SK-N-MC (cell line): Measurements from ENCODE around the gene ARHGDIG.

Source experiments
- EZH2 ChIP-seq: fragments of 200-600 bp; sonication (generic); IDR thresholded peaks from one replicate; pipeline ENCODE4 v1.6.1; 2017; ENCODE audit warnings: antibody characterized with exemption
- FOXP2 ChIP-seq: optimal IDR thresholded peaks from 2 replicates; pipeline ENCODE3; 2011; ENCODE audit warnings: mild to moderate bottlenecking, moderate library complexity; ENCODE audit not compliant: insufficient read depth; ENCODE audit errors: extremely low read length, control extremely low read depth
- POLR2AphosphoS5 ChIP-seq: IDR thresholded peaks from 2 replicates; pipeline ENCODE4 v1.6.1; 2012; ENCODE audit warnings: mild to moderate bottlenecking, low read depth, low read length, borderline replicate concordance

DNA sequence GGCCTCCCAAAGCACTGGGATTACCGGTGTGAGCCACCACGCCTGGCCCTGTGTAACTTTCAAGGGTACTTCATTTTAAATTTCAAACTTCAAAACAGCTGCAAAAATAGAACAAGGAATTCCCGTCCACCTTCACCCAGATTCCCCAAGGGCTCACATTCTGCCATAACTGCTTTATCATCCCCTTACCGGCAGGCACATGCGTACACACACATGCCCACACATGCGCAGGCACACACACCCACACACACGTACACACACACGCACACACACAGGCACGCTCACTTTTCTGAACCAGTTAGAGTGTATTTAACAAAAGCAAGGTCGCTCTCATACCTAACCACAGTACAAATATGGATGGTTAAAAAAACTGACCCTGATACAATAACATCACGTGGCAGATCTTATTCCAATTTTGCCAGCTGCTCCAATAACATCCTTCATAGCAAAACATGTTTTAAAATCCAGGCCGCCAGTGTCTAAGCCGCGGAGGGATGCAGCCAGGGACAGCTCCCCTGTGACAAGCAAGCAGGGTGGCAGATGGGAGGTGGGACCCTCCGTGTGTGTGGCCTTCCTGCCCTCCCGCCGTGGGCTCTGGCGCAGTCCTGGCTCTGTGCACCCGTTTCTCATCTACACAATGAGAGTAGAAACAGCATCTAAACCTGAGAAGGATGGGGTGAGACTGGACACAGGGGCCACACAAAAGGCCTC lies 25.7 kb downstream of the ARHGDIG start:
- TF ChIP-seq POLR2AphosphoS5 (no peak), EZH2 (no peak), FOXP2 (no peak)
